ENCODE data around the gene PRRG1.

GRCh38 chrX:37468124-37468739 is 119.1 kb downstream of the PRRG1 start:
- TF ChIP-seq POLR2A (IDR thresholded peaks at IDR 0.05; ENCODE audit: low read depth, low read length) (no peak), POLR2AphosphoS5 (IDR thresholded peaks at IDR 0.05; ENCODE audit: low read depth, low read length) (no peak), TAF1 (IDR thresholded peaks at IDR 0.05; ENCODE audit: borderline replicate concordance, low read depth, low read length) (no peak)

Data from GM12892 (cell line).